HG02798 (cell line): ENCODE measurements around the gene NR2F2.
"Not testable (repeated sequence)": the region's sequence is repeated elsewhere in the genome, so short reads cannot be mapped to it uniquely, and the experiment has no call there.

ENCODE experiments used
- ATAC-seq: cut with Tn5 transposase; IDR thresholded peaks from one replicate; pipeline ENCODE4 v1.9.1; 2021; ENCODE audit warnings: mild to moderate bottlenecking; ENCODE audit not compliant: unreplicated experiment, poor library complexity

The NR2F2 gene

DNA sequence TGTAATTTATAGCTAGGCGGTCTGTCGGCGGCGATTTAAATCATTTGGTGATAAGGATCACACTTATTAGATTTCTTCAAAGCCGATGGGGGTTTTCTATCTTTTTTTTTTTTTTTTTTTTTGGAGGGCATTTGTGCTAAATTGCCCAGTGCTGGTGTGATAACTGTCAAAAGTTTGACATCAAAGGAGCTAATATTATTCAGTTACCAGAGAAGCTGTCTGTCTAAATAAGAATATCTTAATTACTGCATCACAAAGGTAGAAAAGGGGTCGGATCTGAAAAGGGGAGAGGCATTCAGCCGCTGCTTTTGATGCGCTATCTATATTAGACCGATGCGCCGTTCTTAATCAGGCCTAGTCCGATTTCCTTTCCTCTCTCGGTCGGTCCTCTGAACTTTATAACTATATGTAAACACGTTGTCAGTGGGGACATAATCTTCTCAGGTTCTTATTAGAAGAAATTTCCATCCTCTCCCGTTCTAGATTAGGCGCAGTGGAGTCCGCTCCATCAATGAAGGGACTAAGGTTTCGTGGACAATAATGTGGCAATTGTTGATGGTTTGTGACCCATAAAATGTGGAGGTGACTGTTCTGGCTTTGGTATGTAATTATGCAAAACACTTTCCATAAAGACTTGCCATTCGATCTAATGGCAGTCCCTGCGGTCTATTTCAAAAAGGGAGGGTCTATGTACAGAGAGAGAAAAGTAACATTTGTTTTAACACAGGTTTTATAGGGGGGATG, 31.7 kb downstream of the NR2F2 start:
- no peak for ATAC-seq

- ATAC-seq, result no peak
Observed at GRCh38 chr15:96362755-96363651, 32.5 kb downstream of the NR2F2 start.

GRCh38 chr15:96363707-96364106, 33.2 kb downstream of the NR2F2 start:
- ATAC-seq, result no peak

DNA sequence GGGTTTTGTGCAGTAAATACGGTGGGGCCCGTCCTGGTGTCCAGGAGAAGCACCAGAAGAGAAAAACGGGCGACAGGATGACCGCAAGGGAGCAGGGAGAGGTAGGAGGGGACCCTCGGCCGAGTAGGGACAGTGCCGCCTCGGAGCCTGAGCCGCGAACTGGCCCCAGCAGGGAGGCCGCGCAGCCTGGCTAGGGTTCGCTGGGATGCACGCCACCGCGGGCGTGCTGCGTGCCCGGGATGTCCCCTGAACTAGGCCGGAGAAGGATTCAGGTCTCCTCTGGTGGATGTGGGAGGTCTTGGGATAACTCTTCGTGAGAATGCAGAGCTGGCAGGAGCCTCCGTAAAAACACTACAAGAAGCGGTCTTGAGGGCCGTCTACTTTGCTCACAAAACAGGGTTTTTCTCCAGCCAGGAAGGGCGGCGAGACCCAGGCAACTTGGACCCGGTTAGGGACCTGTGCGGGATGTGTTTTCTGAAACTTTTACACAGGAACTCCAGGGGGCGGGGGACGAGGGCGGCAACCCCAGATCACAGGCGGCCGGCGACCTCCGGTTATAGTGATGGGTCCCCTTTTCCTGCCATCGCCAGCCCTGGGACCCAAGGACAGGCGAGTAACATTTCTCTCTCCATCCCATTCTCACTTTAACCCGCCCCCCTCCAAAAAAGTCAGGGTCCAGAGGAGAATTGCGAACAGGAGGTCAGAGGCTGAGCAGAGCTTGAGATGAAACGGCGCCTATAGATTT, 35.5 kb downstream of the NR2F2 start:
- no peak for ATAC-seq

- ATAC-seq, result no peak
Observed at GRCh38 chr15:96366526-96366877, 36.0 kb downstream of the NR2F2 start.

- no peak for ATAC-seq
Observed at GRCh38 chr15:96367311-96368200, 37.1 kb downstream of the NR2F2 start.

DNA sequence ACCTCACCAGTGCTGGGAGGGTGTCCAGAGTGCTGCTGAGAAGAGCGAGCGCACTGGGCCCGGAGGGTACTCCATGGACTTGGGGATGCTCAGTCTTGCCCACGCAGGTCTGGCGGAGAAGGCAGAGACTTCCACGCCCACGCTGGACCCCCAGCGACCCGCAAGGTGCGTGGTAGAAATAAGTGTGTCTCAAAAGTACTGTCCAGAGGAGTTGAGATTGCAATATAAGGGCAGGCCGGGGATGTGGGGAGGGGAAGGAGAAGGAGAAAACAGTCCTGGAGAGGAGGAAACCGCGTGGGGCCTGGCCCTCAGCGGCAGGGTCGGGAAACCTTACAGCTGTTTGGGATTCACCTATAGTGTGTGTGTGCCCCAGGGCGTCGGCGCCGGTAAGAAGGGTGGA, 38.9 kb downstream of the NR2F2 start:
- no peak for ATAC-seq

DNA sequence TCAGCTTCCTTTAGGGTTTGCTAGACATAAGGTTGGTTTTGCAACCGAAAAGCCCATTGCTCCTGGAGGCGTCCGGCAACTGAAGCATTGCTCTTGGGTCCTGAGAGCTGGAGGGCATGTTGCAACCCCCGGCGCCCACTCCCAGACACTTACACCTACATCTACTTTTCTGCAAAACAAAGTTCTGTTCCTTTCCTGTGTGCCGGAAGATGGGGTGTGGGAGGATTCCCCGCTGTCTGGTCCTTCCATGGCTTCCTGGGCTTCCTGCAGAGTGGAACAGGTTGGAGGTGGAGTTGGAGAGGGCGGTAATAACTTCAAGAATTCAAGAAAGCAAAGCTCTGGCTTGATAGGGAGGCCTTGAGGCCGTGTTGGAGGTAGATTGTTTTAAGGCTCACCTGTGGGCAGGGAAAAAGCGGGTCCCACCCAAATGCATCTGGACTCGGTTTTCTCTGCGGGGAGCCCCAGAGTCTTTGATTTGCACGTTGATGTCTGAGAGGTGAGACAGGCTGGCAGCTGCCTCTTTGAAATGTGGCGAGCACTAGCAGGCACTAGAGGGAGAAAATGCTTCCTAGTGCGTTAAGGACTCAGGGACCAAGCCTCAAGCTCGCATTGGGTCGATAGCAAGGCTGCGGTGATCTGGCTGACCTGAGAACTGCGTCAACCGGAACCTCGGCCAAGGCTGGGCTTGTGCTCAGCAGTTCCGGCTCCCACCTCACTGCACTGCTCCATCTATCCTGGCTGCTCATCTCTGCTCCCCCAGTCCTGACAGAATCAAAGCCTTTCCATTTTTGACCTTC, 39.5 kb downstream of the NR2F2 start:
- no peak for ATAC-seq

DNA sequence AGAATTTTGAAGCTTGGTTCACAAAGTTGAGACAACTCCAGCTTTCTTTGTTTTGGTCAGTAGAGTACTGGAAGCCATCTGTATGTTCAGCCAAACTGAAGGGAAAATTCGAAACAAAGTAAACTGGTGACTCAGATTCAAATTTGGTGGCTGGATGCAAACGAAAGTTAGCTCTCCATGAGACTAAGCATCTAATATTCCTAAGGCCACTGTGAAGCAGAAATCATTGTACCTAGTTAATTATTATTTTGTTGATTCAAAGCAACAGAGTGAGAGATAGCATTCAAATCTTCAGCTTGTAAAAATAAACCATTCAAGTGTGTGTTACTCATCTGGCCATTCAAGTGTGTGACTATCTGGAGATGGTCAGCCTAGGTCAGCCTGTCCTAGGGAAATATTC, 42.1 kb downstream of the NR2F2 start:
- no peak for ATAC-seq

DNA sequence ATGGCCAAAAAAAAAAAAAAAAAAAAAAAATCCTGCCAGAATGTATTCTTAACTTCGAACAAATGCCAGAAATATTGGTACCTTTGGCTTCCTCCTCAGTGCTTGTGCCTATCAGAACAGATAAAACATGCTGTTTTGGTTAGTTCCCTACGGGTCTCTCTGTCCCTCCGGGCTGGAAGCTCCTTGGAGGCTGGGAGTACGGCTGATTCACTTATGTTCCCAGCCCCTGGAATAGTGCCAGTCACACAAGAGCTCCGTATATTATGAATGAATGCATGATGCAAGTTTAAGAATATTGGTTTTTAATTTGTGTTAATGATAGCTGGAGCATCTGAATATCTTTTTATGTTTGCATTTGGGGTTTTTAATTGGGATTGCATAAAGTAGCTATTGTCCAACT, 44.0 kb downstream of the NR2F2 start:
- ATAC-seq, result no peak

GRCh38 chr15:96379592-96379991, 49.1 kb downstream of the NR2F2 start:
- not testable (repeated sequence) for ATAC-seq

GRCh38 chr15:96381463-96381862, 51.0 kb downstream of the NR2F2 start:
- ATAC-seq, result no peak

GRCh38 chr15:96385195-96385594, 54.7 kb downstream of the NR2F2 start:
- ATAC-seq, result no peak

DNA sequence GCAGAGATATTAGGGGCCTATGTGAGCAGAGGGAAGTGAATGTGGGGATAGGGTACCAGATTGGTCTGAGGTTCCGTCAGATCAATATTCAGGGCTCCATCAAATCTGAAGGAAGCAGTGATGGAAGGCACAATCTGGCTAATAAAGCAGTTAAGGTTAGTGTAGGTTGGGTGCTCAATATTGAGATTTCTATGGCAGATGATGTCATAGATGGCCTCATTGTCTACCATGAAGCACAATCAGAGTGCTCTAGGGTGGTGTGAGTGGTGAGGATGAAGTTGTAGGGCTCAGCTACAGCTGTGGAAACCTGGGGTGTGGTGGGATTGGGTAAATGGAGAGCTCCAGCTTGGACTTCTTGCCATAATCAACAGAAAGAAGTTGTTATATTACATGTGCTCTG, 58.2 kb downstream of the NR2F2 start:
- ATAC-seq, result no peak
